Stimulated activated CD8-positive, alpha-beta memory T cell treated with anti-CD3 and anti-CD28 coated beads, Interleukin-7, amount 100 ng/mL, for 1 hour (primary cell): ENCODE results near the gene CHAMP1.
"Not testable (repeated sequence)": the region's sequence is repeated elsewhere in the genome, so short reads cannot be mapped to it uniquely, and the experiment has no call there.

Source experiments
- DNase-seq, 2 donors: peaks; one replicate each; pipeline ENCODE4 v3.0.0-alpha.2; 2020; ENCODE audit warnings: low read depth in 2 of 2

Gene CHAMP1

DNA sequence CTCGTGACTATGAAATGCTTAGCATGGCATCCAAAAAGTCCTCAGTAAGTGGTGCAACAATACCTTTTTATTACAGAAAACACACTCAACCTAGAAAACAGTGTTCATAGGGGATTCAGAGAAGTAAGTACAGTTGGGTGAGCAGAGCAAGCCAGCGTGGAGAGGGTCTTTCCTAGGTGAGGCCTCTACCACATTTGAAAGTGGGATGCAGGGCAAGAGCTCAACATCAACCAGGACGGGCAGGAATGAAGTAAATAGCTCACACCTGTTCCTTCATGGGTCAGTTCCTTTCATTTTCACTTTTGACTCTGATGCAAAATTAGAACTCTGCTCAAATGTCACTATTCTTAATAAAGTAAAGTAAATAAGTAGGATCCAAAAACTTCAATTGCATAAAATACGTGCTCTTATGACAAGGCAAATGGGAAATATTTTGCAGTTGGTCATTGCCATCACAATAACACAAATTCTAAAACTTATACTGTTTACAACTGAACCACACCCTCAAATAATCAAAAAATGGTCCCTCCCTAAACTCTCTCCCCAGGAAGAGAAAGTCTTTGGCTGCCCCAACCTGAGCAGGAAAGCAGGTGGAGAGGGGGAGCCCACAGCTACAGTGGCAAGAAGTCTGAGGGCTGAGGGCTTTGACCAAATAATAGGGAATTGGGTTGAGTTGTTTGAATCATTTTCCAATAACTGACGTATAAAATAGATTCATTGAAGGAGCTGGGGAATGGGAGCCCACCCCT, 20.2 kb downstream of the CHAMP1 start:
- DNase-seq: no peak

DNA sequence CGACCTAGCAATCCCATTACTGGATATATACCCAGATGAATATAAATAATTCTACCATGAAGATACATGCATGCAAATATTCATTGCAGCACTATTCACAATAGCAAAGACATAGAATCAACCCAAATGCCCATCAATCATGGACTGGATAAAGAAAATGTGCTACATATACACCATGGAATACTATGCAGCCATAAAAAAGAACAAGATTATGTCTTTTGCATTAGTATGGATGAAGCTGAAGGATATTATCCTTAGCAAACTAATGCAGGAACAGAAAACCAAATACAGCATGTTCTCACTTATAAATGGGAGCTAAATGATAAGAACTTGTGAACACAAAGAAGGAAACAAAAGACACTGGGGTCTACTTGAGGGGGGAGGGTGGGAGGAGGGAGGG, 22.2 kb downstream of the CHAMP1 start:
- DNase-seq: not testable (repeated sequence)

- DNase-seq: no peak
Measured at GRCh38 chr13:114338959-114339358, 24.7 kb downstream of the CHAMP1 start.

GRCh38 chr13:114339857-114340534, 25.7 kb downstream of the CHAMP1 start:
- peak in 1 of 2 donors; percentile 5 for DNase-seq

DNA sequence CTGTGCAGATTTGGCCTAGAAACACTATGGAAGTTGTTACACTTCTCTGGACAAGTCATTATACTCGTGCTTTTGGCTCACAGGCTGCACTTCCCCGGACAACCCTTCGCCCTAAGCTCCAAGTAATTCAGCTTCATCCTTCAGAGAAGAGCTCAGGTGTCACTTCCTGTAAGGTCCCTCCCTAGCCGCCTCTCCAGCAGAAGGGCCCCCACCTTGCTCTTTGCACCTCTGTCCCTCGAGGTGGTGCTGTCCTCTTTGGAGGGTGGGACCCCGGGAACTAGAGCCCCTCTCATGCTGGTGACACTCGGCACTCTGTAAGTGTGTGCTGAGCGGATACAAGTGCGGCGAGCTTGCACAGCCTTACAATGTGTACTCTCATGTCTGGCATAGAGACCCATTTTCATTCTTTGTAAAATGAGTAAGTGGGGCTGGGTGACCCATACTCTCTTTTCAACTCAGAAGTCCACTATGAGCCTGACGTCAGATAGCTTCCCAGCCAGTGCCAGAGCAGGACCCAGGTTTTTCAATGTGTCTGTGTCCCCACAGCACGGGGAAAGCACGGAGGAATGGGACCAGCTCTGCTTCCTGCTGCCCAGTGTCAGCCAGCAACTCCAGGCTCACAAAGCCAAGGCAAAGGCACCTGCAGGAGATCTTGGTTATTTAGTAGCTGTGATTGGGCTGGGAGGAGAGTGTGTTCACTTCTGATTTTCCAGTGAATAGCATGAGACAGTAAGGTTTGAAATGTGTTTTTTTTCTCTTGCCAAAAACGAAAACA, 26.9 kb downstream of the CHAMP1 start:
- DNase-seq: no peak

- DNase-seq: not testable (repeated sequence)
Measured at GRCh38 chr13:114347256-114347655, 33.0 kb downstream of the CHAMP1 start.

DNA sequence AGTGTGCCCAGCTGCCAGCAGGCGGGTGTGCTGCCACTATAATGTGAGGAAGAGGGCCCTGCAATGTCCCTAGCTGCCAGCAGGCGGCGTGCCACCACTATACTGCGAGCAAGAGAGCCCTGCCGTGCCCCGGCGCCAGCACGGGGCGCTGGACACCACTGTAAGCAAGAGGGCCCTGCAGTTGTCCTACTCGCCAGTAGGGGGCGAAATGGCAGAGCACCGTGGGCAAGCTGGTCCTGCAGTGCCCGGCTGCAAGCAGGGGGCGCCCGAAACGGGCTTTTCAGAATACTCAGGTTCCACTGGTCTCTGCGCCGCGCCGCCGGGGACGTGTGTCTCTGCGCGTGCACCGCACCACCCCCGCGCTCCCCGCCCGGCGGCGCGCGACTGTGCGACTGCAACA, 38.5 kb downstream of the CHAMP1 start:
- not testable (repeated sequence) for DNase-seq

- DNase-seq: not testable (repeated sequence)
Measured at GRCh38 chr13:114353382-114353781, 39.1 kb downstream of the CHAMP1 start.
